HG03442 (cell line): ENCODE data around the gene PTBP3.
"Not testable (repeated sequence)": the region's sequence is repeated elsewhere in the genome, so short reads cannot be mapped to it uniquely, and the experiment has no call there.

Experiments
- ATAC-seq: cut with Tn5 transposase; IDR thresholded peaks from one replicate; pipeline ENCODE4 v1.9.1; 2021; ENCODE audit warnings: mild to moderate bottlenecking, moderate library complexity; ENCODE audit not compliant: unreplicated experiment

PTBP3 gene

DNA sequence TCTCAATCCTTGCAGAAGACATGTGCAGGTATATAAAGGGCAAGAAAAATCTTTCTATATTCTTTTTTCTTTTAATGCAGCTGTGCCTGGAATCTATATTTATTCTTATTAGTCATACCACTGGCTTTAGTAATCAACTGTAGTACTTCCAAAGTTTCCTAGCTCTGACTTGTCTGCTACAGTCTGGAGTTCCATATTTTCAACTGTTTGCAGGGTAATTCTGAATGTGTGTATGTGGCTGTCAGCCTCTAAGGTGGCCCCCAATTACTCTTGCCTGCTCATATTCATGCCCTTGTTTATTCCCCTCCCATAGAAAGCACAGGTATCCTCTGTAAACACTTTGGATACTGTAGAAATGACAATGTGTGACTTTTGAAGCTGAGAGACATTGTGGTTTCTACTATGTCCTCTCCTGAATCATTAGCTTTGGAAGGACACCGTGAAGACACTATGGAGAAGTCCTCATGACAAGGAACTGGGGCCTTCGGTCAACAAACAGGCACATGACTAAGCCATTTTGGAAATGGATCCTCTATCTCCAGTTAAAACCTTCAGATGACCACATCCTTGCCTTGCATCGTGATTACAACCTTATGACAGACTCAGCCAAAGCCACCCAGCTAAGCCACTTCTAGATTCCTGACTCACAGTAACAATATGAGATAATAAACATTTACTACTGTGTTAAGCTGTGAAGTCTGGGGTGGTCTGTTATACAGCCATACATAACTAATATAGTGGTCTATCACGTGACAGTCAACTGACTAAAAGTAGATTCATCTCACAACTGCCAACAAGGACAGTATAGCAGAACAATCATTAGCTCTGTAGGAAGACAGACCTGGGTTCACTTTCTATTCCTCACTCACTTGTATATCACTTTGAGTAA is 108.8 kb downstream of the PTBP3 start:
- peak; percentile 74 for ATAC-seq

DNA sequence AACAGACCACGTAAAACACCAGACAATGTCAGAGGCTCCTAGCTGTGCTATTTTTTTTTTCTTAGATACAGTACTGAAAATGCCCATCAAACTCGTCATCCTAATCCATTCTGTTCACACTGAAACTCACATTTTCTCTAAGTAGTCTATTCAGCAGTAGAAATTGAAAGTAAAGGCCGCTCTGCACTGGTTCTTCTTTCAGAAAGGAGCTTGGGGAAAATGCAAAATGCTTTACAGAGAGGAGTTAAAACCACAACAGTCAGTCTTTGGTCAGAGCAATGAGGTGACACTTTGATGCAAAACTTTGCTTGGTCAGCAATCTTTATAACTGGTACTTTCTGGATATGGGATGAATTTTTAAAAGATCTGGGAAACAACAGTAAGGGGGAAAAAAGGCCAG is 114.5 kb downstream of the PTBP3 start:
- ATAC-seq, result peak; percentile 96

DNA sequence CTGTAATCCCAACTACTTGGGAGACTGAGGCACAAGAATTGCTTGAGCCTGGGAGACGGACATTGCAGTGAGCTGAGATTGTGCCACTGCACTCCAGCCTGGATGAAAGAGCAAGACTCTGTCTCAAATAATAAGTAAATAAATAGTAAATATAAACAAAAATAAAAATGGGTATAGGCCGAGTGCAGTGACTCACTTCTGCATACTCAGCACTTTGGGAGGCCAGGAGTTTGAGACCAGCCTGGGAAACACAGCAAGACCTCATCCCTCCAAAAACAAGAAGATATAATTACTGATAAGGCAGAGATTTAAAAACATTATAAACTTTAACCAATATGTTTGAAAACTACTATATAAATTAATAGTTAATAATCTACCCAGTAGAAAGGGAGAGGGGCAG is 120.5 kb downstream of the PTBP3 start:
- no peak for ATAC-seq

DNA sequence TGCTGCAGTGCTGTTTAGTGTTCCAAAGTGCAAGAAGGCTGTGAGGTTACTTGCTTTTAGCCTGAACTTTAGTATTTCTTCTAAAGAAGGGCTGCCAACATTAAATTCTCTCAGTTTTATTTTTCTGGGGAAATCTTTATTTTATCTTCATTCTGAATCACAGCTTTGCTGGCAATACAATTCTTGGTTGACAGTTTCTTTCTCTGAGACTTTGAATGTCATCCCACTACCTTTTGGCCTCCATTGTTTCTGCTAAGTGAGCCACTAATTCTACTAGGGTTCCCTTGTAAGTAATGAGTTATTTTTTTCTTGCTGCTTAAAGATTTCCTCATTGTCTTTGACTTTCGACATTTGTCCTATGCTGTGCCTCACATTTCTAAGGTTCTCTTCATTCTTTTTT is 126.0 kb downstream of the PTBP3 start:
- no peak for ATAC-seq

DNA sequence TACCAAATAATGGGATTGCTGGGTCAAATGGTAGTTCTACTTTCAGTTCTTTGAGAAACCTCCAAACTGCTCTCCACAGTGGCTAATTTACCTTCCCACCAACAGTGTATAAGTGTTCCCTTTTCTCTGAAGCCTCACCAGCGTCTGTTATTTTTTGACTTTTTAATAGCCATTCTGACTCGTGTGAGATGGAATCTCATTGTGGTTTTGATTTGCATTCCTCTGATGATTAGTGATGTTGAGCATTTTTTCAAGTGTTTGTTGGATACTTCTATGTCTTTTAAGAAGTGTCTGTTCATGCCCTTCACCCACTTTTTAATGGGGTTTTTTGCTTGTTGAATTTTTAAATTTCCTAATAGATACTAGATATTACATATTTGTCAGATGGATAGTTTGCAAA is 129.9 kb downstream of the PTBP3 start:
- no peak for ATAC-seq

DNA sequence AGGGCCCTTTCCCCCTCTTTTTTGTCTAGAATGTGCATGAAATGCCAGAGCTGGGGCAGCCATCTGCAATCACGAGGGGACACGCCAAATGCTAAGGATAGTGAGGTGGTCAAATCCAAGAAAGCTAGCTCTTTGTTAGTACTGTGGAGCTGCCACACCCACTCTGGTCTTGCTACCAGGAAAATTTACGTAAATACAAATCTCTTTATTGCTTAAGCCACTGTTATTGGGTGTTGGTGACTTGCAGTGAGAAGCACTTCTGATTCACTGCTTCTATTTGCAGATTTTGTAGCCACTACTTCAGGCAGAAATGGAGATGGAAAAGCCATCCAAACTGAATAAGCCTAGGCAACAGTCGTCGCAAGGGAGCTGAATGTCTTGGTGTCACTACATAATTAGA is 132.7 kb downstream of the PTBP3 start:
- ATAC-seq, result no peak

DNA sequence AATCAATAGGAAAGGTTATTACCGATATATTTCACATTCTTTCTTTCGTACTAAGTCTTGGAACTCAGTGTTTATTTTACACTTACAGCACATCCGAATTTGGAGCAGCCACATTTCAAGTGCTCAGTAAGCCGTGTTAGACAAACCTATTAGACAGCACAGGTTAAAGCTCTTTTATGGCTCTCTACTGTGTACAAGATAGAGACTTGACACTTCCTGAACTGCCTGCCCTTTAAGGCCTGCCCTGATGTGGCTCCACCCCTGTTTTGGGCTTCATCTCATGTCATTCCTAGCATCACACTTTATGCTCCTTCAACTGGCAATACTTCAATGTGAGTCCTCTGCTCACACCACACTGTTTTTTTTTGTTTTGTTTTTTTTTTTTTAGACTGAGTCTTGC is 134.8 kb downstream of the PTBP3 start:
- no peak for ATAC-seq

DNA sequence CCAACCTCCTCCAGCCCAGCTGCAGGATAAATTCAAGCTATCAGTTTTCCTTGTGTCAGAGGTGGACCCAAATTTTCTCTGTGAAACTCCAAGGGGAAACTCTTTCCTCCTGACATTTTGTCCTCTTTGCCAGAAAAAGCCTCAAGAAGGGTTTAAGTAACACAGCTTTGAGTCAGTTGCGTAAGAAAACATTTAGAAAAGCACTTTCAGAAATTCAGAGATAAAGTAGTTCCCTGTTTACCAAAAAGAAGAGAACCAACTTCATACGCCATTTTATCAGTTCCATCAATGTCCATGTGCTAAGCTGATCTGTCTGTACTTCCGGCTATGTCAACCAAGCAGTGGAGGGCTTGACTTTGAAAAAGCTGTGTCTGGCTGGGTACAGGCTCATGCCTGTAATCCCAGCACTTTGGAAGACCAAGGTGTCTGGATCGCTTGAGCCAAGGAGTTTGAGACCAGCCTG is 138.4 kb downstream of the PTBP3 start:
- ATAC-seq, result no peak

DNA sequence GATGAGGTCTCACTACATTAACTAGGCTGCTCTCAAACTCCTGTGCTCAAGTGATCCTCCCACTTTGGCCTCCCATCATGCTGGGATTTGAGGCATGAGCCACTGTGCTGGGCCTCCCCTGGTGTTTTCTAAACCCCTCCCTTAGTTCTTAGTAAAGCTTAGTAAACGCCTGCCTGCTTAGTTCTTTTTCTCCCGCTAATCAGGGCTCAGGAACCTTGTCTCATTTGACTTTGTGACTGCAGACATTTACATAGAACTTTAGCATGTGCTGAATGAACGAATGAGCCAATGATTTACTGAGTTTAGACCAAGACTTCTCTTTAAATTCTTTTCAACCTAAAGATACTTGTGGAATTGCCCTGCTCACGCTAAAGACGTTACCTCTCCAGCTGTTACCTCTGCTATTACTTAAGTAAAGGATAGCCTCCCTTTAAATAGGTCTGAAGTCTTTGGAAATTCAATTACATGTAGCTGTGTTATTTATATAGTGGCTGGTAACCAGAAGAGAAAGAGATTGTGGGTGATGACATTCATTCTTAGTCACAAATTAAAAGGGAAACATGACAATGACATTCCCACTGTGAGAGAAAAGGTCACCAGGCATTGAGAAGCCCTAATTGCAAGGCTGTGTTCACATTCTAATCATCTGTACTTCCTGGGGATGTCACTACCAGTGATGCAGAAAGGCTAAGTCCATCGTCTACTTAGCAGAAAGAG is 139.7 kb downstream of the PTBP3 start:
- ATAC-seq, result no peak

DNA sequence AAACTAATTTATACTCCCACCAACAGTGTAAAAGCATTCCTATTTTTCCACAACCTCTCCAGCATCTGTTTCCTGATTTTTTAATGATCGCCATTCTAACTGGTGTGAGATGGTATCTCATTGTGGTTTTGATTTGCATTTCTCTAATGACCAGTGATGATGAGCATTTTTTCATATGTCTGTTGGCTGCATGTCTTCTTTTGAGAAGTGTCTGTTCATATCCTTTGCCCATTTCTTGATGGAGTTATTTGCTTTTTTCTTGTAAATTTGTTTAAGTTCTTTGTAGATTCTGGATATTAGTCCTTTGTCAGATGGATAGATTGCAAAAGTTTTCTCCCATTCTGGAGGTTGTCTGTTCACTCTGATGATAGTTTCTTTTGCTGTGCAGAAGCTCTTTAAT is 143.1 kb downstream of the PTBP3 start:
- ATAC-seq, result not testable (repeated sequence)

DNA sequence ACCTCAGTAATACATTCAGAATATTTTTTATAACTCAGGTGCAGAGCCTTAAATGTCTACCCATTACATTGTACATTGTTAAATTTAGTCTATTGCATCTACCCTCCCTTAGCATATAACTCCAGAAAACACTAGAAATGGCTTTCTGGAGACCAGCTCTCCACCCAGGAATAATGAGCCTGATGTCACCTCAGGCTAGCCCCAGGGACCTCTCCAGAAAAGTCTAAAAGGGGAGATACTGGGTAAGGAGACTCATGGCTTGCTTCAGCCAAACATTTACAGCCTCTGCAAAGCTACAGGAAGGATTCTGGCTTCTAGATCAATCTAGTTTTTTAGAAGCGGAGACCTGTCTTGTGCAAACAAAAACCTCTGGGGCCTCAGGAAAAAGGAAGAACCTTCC is 144.5 kb downstream of the PTBP3 start:
- no peak for ATAC-seq

DNA sequence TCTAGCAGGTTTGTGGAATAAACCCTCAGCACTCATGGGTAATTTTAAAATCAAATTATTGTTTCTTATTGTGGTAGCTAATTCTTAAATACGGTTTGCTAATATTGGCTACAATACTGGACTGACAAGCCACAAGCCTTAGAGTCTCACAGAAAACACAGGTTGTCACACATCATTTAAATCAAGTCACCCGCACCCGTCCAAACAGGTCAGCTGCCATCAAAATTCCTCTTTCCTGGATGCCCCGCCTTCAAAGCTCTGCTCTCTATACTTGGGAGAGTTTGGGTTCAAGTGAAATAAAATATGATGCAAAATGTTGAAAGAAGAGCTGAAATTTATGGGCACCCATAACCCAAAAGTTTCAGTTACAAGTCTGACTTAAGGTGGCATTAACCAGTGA is 146.0 kb downstream of the PTBP3 start:
- ATAC-seq, result no peak

DNA sequence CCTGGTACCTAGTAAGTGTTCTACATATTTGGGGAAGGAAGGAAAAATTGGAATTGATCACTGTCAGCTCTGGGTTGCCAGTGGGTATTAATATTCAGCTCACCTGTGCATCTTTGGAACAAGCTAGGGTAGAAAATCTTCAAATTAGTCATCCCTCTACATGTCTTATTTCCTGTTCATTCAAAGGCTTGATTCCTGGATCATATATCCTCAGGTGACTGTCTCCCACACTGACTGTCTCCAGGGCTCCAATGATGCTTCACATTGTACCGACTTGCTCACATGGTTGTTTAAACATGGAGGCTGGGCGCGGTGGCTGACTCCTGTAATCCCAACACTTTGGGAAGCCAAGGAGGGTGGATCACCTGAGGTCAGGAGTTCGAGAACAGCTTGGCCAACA is 146.7 kb downstream of the PTBP3 start:
- ATAC-seq, result no peak

DNA sequence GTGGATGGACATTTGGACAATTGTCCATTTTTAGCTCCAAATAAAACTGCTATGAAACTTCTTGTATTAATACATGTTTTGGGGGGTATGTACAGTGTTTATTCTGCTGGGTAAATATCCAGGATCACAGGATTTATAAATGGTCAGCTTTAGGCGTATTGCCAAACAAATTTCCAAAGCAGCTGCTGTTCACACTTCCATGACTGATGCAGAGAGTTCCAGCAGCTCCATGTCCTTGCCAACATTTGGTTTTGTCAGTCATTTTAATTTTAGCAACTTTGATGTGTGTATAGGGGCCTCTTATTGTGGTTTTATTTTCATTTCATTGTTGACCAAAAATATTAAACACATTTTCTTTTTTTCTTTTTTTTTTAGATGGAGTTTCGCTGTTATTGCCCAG is 148.5 kb downstream of the PTBP3 start:
- no peak for ATAC-seq

DNA sequence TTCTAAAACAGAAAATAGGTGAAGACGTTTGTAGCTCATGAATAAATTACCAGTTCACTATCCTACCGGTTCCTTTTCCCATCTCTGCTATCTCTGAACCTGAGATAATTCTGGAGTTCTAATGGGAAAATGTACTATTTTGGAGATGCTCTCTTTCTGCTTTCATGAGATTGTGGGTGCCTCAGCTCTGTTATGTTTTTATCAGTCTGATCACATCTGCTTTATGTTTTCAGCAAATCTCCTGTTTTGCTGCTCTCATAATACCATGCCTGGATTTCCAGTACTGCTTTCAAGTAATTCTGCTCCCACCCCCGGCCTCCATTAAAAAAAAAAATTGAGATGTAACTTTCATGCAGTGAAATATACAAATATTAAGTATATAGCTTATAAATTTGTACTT is 149.2 kb downstream of the PTBP3 start:
- ATAC-seq, result no peak

DNA sequence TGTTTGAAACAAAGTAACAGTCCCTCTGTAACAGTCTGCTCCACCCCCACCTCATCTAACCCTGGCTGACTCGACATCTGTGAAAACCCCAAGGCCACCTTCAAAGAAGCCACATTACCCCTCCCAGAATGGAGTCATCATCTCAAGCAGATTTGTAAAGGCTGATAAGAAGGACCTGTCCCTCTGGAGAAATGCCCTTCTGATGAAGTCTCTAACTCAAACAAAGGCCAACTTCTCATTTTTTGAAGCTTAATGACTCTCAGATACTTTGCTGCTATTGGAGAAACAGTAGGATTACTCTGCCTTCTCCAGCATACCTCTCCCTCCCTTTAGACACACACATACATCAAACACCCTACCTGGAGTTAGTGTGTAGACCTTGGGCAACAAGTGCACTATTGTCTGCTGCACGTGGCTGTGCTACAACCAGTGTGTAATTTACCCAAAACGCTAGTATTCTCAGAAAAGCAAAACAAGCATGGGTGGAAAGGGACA is 153.0 kb downstream of the PTBP3 start:
- ATAC-seq, result no peak

DNA sequence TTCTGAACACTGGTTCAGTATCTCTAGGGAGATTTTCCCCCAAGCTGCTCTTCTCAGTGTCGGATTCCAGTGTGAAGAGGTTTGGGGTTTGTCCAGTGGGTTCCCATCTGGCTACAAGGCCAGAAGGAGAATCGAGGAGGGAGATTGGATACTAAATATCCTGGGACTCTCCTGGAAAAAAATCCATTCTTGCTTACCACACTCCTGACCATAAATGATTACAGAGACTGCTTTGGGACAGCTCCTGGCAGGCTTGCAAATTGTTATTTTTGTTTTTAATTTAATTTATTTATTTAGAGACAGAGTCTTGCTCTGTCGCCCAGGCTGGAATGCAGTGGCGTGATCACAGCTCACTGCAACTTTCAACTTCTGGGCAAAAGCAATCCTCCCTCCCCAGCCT is 153.6 kb downstream of the PTBP3 start:
- no peak for ATAC-seq

DNA sequence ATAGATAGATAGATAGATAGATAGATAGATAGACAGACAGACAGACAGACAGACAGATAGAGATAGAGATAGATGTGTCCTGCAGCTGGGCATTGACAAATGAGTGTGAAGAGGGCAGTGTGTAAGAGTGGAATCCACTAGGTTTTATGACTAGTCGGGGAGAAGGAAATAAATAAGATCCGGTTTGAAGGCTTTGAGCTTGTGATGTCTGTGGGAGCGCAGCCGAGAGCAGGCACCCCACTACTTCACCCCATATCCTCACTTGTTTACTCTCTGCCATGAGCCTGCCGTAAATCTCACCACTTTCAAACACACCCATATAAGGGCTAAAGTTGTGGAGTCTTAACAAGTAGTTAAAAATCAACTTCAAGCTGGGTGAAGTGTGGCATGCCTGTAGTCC is 156.9 kb downstream of the PTBP3 start:
- ATAC-seq, result no peak

DNA sequence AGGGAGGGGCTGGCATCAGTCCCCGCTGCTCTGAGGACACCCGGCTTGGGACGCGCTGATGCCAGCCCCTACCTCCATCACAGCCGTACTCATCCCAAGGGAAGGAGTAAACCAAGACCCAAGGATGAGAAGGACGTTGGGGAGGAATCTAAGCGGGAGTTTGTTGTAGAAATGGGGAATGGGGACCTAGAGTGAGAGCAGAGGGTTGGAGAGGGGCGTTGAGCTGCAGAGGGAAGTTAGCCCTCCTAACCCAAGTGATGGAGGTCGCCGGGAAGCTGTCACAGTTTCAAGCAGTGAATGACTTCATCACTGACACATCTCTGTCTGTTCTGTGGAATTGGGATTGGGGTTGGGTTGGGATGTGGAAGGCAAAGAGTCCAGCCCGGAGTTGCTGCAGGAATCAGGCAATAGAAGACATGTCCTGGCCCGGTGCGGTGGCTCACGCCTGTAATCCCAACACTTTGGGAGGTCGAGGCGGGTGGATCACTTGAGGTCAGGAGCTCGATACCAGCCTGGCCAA is 157.6 kb downstream of the PTBP3 start:
- no peak for ATAC-seq

DNA sequence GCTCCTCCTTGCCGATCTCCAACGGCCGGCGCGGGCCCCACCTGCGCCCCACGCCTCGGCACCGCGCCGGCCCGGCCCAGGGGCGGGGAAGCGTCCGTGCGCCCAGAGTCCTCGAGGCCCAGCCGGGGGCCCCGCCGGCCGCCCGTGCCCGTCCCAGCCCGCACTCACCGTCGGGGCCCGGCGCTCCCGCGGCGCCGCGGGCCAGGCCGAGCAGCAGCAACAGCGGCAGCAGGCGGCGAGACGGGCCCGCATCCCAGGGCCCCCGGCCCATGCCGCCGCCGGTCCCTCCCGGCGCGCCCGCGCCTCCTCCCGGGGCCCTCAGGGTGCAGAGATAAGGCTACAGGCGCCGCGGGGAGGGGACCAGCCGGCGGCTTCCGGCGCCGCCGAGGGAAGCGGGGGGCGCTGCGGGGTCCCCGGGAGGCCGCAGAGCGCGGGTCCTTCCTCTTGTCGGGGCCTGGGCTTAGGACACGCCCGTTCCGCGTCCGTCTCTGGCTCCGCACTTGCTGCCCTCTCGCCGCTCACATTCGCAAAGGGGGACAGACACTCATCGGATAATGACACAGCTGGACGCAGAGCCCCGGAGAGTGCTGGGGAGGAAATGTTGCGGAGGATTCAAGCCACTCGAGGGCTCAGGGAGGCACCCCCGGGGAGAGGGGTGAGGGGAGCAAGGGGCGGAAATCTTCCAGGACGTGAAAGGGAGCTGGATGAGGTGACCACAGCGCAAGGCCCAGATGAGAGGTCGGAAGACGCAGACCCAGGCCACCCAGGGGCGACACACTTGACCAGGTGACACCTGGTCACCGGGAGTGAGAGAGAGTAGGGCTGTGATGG is 158.2 kb downstream of the PTBP3 start, which contains the start of gene SUSD1:
SUSD1 (minus strand) TSS at position 333 of the 831 bp plus-strand sequence; CDS start at position 271, 62 bp downstream.
- peak; percentile 48 for ATAC-seq
